Measurements from ENCODE around the gene ICA1.
"Not testable (repeated sequence)": the region's sequence is repeated elsewhere in the genome, so short reads cannot be mapped to it uniquely, and the experiment has no call there.

The ICA1 gene

GRCh38 chr7:8260871-8261694 lies 884 bp downstream of the ICA1 start:
- DNase-seq: peak; percentile 38

GRCh38 chr7:8259586-8260222 lies 2.3 kb downstream of the ICA1 start:
- no peak for DNase-seq

- no peak for DNase-seq
Measured at GRCh38 chr7:8258734-8259133, 3.2 kb downstream of the ICA1 start.

- no peak for DNase-seq
Measured at GRCh38 chr7:8258166-8258565, 3.8 kb downstream of the ICA1 start.

GRCh38 chr7:8255680-8256655 lies 6.0 kb downstream of the ICA1 start:
- no peak for DNase-seq

- no peak for DNase-seq
Measured at GRCh38 chr7:8254667-8255066, 7.3 kb downstream of the ICA1 start.

- DNase-seq: no peak
Measured at GRCh38 chr7:8254215-8254614, 7.8 kb downstream of the ICA1 start.

GRCh38 chr7:8251195-8251594 lies 10.8 kb downstream of the ICA1 start:
- no peak for DNase-seq

GRCh38 chr7:8250547-8250946 lies 11.4 kb downstream of the ICA1 start:
- DNase-seq: no peak

GRCh38 chr7:8249121-8249520 lies 12.8 kb downstream of the ICA1 start:
- peak in 1 of 2 experiments; percentile 3 for DNase-seq

GRCh38 chr7:8246020-8246419 lies 15.9 kb downstream of the ICA1 start:
- no peak for DNase-seq

GRCh38 chr7:8245032-8245431 lies 16.9 kb downstream of the ICA1 start:
- DNase-seq: not testable (repeated sequence)

- not testable (repeated sequence) for DNase-seq
Measured at GRCh38 chr7:8243059-8243458, 18.9 kb downstream of the ICA1 start.

- not testable (repeated sequence) for DNase-seq
Measured at GRCh38 chr7:8239702-8240362, 22.1 kb downstream of the ICA1 start.

- no peak for DNase-seq
Measured at GRCh38 chr7:8236780-8237407, 25.1 kb downstream of the ICA1 start.

- DNase-seq: no peak
Measured at GRCh38 chr7:8232999-8233847, 28.7 kb downstream of the ICA1 start.

GRCh38 chr7:8229927-8230326 lies 32.0 kb downstream of the ICA1 start:
- no peak for DNase-seq

GRCh38 chr7:8228766-8229674 lies 32.9 kb downstream of the ICA1 start:
- DNase-seq: no peak

GRCh38 chr7:8228068-8228467 lies 33.9 kb downstream of the ICA1 start:
- DNase-seq: no peak

GRCh38 chr7:8227261-8227660 lies 34.7 kb downstream of the ICA1 start:
- no peak for DNase-seq
